ENCODE measurements around the gene ST3GAL3.

Gene ST3GAL3

GRCh38 chr1:43947874-43948437 lies 240.6 kb downstream of the ST3GAL3 start:
- DNase-seq = no peak

DNA sequence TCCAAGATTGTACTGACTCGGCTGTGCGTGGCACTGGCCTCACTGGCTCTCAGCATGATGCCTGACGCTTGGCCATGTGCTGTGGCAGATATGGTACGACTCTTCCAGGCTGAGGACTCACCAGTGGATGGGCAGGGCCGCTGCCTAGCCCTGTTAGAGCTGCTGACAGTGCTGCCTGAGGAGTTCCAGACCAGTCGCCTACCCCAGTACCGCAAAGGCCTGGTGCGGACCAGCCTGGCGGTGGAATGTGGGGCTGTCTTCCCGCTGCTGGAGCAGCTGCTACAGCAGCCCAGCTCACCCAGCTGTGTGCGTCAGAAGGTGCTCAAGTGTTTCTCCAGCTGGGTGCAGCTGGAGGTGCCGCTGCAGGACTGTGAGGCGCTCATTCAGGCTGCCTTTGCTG lies 242.3 kb downstream of the ST3GAL3 start:
- no peak for DNase-seq

DNA sequence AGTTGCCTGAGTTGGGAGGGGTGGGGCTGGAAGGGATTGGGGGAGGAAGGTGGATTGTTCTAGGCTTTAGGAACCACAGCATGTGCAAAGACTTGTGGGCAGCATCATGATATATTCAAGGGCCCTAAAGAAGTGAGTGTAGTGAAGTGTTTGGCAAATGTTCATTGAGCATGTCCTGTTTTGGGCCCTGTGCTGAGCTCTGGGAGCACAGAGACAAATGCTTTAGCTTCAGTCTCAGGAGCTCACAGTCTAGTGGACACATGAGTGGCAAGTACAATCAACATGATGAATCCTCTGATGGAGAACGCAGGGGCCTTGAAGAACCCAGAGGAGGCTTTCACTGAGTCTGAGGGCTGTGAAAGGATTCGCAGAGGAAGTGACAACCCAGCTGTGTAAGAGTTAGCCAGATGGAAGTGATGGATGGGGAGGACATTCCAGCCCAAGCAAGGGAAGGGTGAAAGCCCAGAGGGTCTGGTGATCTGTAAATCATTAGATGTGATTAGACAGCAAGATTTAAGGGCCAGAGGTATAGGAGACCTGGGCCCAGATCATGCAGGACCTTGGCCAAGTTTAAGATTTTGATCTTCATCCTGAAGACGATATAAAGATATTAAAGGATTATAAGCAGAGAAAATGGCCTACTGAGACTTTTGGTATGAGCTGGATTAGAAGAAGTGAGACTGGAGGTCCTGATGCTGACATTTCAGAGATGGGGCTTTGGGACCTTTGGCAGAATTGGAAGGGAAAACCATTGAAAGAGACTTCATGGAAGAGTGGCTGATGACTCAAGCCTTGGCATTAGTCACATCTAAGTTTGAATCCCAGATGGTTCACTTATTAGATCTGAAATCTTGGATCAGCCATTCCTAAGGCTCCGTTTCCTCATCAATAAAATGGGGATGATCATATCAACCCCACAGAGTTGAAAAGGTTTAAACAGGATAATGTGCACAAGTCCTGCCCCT lies 244.0 kb downstream of the ST3GAL3 start:
- DNase-seq = no peak

- DNase-seq = peak; percentile 66
Observed at GRCh38 chr1:43952731-43953346, 245.5 kb downstream of the ST3GAL3 start.

DNA sequence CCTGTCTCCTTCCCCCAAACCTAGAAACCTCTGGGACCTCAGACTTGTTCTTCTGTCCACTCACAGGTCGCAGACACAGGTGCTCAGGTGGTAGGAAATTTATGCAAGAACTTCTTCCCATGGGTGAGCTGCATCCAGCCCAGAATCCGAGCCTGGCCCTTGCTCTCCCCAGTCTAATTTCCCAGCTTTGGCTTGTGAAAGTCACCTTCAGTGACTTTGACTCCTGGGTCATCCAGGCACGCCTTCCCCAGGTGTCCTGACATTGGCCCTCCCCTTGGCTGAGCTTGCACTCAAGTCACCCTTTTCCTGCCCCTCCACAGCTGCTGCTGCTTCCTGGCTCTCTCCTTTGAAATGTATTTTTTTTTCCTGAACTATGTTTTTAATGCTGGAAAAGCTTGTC lies 246.0 kb downstream of the ST3GAL3 start:
- DNase-seq = no peak

DNA sequence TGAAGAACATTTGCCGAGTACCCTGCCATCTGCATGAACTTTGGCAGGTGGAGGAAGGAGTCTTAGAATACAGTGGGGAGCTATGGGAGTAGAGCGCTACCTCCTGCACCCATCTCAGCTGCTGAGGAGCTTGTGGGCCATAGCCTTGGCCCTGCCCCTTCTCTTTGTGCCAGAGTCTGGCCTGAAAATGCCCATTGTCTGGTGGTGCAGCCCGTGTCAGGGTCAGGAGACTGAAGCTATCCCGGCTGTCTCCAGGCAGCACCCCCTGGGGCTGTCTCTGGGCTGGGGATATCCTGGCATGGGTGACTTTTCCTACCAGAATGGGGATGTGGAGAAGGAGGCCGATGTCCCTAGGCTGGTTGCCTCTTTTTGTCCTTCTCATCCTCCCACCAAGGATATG lies 246.7 kb downstream of the ST3GAL3 start:
- DNase-seq = no peak

DNA sequence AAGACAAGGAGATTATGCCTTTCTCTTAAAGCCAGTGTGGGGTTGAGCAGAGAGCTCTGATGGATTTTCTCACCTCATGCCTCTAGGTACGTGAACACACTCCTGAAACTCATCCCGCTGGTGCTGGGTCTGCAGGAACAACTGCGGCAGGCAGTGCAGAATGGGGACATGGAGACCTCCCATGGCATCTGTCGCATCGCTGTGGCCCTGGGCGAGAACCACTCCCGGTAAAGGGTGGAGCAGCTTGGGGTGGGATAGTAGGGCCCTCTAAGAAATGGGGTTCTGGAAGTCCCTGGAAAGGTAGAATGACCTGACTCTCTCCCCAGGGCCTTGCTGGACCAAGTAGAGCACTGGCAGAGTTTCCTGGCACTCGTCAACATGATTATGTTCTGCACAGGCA lies 248.9 kb downstream of the ST3GAL3 start:
- no peak for DNase-seq

DNA sequence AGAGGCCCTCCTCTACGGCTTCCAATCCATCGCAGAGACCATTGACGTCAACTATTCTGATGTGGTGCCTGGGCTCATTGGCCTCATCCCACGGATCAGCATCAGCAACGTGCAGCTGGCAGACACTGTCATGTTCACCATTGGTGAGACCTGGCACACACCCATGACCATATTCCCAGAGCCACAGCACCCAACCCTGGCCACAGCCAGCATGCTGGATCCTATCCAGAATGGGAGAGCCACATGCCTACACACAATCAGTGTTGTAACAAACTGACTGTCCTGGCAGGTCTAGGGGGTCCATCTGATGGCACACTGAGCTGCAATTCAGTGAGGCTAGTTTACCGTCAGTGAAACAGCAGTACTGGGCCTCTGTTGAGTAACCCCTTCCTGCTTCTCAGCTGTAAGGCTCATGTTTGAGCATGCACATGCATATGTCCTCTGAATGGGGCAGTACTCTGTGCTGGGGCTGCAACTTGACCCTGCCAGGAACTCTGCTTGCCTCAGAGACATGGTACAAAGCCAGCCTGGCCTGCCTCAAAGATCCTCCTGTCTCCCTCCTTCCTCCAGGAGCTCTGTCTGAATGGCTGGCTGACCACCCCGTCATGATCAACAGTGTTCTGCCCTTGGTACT lies 250.2 kb downstream of the ST3GAL3 start:
- no peak for DNase-seq

DNA sequence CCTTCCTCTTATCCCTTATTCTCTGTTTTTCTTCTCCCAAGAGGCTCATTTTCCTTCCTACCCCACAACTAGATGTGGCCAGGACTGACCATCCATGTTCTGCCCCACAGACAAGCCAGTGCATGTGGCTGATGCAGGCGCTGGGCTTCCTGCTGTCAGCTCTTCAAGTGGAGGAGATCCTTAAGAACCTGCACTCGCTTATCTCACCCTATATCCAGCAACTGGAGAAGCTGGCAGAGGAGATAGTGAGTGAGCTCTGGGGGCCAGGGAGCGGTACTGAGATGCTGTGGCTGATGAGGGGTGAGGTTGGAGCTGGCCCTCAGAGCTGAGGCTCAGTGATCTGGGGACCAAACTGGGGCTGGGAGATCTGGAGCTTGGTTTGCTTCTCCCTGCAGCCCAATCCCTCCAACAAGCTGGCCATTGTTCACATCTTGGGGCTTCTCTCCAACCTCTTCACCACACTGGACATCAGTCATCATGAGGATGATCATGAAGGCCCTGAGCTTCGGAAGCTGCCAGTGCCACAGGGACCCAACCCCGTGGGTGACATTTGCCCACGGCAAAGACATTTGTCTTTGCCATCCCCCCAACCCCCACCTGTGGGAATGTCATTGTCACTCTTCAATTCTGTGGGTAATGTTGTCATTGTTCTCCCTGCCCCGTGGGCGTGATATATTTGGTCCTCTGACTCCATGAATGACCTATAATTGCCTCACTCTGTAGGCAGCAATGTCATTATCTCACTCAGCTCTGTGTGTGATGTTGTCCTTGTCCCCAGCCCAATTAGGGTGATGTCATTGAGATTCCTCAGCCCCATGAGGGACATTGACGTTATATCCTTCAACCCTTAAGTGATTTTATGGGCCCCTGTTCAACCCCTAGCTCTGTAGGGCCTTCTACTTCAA lies 251.3 kb downstream of the ST3GAL3 start:
- no peak for DNase-seq

- DNase-seq = no peak
Observed at GRCh38 chr1:43960798-43961197, 253.5 kb downstream of the ST3GAL3 start.

DNA sequence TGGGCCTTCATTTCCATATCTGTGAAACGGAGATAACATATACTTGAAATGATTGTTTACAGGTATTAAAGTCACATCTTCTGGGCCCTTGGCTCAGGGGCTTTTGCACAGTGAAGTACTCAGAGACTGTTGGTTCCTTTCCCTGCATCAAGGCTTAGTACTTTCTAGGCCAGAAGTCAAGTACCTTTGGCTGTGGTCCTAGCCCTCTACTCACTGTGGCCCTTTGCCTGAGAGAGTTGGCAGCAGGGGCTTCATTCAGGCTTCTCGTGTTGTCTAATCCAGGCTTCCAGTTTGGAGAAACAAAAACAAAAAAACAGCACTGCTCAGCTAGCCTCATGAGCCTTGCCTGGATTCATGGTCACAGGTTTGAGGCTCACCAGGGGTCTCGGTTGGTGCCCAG lies 254.4 kb downstream of the ST3GAL3 start:
- DNase-seq = no peak

- DNase-seq = no peak
Observed at GRCh38 chr1:43962324-43962723, 255.0 kb downstream of the ST3GAL3 start.

DNA sequence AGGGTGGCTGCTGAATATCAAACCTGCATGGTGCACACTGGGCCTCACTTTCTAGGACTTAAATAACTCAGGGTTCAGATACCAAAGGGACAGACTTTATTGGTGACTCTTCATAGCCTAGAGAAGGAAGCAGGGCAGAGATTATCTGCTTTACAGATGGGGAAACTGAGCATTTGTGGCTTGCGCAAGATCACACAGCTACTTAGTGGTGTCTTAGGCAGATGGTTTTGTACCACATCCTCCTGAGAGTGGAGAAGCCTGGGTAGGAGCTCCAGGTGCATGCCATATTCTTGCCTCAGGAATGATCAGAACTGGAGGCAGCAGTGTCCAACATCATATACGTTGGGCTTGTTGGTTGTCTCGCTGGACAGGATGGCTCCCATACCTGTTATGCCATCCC lies 255.7 kb downstream of the ST3GAL3 start:
- no peak for DNase-seq

DNA sequence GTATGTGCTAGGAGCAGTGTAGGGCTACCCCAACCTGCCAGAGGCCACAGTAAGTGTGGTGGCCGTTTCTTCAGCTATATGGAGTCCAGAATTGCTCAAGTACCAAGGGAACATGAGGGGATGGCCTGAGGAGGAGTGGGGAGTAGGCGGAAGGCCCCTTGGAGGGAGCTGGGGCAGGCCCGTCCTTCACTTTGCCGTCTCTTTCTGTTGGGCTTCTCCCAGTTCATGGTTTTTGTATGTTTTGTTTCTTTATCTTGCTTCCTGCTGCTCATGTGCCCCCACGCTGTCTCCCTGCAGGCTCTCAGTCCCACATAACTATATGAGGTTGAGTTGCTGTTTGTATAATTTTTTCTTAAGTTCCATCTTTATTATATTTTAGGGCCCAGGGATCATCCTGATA lies 256.6 kb downstream of the ST3GAL3 start:
- DNase-seq = no peak

GRCh38 chr1:43965316-43965715 lies 258.0 kb downstream of the ST3GAL3 start:
- DNase-seq = no peak

- no peak for DNase-seq
Observed at GRCh38 chr1:43968348-43968948, 261.1 kb downstream of the ST3GAL3 start.

DNA sequence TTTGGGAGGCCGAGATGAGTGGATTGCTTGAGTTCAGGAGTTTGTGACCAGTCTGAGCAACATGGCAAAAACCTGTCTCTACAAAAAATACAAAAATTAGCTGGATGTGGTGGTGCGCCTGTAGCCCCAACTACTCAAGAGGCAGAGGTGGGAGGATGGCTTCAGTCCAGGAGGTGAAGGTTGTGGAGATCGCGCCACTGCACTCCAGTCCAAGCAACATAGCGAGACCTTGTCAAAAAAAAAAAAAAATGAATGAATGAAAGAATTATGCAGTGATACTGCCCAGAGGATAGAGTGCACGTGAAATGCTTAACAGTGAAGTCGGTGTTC lies 262.0 kb downstream of the ST3GAL3 start:
- no peak for DNase-seq

DNA sequence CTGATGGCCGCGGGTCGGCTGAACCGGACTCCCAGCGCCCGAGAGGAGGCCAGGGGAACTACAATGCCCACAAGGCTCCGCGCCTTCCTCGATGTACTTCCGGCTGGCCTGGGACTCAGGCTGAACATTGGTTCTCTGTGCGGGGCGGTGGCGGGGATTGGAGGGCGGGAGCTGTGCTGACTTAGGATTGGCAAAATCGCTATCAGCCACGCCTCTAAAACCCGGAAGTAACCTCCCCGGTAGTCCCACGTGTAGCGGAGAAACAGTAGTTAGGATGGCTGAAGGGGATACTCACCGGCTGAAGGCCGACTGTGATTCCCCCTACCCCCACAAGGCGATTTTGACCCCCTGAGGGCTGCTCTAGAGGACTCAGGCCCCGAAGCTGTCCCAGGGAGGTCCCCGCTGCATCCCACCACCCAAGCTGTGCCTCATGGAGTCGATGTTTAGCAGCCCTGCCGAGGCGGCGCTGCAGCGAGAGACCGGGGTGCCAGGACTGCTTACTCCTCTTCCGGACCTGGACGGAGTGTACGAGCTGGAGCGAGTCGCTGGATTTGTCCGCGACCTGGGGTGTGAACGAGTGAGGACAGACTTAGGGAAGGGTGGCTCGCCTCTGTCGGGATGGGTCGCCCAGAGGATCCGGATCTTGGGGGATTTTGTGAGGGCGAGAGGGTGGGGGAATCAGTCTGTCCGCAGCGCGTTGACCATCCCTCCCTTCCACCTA lies 262.6 kb downstream of the ST3GAL3 start, which contains the start of gene DPH2:
DPH2 (plus strand) TSS at position 265 of the 721 bp plus-strand sequence; CDS start at position 431, 166 bp downstream.
- peak; percentile 99 for DNase-seq

DNA sequence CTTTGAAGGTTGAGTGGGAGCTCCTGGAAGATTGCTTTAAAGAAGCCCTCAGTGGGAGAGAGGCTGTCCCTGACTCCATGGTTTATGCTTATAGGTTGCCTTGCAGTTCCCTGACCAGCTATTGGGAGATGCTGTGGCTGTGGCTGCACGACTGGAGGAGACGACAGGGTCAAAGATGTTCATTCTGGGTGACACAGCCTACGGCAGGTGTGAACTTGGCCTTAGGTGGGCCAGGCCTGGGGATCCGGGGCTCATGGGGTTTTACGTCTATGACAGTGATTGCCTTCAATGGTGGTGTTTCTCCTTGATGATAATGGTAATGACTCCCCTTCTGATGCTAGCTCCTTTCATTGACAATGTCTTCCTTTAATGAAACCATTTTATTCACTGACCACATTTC lies 263.2 kb downstream of the ST3GAL3 start:
- DNase-seq = no peak

- no peak for DNase-seq
Observed at GRCh38 chr1:43970911-43971310, 263.6 kb downstream of the ST3GAL3 start.

- DNase-seq = no peak
Observed at GRCh38 chr1:43971336-43971980, 264.1 kb downstream of the ST3GAL3 start.

All from NCI-H1092 (cell line).